Jurkat, Clone E6-1 (cell line): Measurements from ENCODE around the gene ABCC9.

ENCODE experiments used
- DNase-seq: peaks from one replicate; pipeline ENCODE4 v3.0.0-alpha.2; 2011; ENCODE audit warnings: low read depth, low spot score
- H3K4me3 ChIP-seq: 2 replicates; pipeline ENCODE4 v1.5.1; 2011; ENCODE audit warnings: mild to moderate bottlenecking, low read length, control low read depth, moderate library complexity

ABCC9 gene

DNA sequence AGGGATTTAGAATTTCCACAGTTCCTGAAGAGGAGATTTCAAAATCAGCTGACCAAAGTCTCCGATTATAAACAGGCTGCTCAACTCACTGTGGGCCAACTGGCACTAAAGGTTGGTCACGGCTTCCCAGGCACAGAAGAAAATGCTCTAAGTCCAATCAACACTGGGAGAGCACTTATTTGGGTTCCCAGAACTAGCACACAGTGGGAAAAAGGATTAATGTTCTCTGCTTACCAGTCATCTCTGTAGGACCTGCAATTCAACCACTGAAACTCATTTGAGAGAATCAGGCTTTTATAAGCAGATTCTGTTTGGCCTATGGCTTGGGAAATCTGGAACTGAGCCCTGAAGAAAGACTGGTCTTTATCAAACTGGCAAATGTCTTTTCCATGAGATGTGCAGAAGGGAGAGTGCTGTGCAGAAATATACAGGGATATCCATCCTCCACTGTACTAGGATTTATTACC, 49.4 kb downstream of the ABCC9 start:
- no peak for DNase-seq
- no peak overlapping the region for H3K4me3 ChIP-seq

DNA sequence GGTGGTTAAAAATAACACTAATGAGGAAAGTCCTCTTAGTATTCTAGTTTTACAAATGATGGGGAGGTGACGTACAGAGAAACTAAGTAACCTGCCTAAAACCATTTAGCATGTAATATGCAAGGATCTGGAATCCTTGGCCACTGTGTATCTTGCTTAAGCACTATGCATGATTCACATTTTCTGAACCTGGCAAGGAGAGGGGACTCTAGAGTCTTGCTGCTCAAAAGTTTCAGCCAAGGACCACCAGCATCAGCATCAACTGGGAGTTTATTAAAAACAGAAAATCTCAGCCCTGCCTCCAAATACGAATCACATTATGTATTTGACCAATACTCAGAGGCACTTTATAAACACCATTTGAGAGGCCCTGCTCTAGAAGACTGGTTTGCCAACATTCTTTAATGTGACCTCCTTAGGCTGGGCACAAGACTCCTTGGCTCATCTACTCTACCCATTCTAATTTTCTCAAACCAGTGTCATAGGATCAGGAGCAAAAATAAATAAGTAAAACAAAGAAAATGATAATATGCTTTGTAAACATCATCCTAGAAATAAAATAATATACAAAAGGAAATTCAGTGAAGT, 52.9 kb downstream of the ABCC9 start:
- no peak for DNase-seq
- H3K4me3 ChIP-seq, result no peak overlapping the region

DNA sequence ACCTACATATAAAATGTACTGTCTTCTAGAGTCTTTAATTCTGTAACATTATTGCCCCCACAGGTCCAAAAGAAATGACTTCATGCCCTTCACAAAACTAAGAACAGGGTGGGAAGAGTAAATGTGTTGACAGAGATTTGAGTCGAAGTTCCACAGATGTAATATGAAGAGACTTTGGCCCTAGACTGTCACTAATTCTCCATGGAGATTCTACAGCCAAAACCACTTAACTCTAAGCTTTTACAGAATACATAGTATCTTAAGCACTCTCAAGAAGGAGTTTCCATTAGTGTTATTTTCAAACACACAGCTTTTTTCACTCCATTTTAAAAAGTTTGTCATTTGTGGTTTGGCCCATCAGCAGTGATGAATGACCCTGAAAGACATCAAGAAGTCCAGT, 56.3 kb downstream of the ABCC9 start:
- no peak for DNase-seq
- no peak overlapping the region for H3K4me3 ChIP-seq

DNA sequence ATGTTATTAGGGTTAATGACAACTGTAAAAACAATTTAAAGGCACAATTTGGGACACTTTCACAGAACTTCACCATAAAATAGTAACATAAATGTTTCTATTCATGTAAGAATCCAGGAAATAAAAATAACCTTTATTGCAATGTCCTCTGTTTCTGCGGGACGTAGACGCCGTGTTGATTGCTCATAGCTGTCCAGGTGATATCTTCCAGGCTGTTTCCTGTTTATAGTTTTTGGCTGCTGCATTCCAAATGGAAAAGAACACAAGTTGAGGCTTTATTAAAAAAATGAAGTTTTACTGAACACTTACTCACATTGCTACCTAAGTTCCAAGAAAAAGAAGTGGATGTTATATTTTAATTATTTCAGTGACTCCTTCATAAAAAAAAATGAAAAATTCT, 58.6 kb downstream of the ABCC9 start:
- no peak for DNase-seq
- H3K4me3 ChIP-seq, result no peak overlapping the region

DNA sequence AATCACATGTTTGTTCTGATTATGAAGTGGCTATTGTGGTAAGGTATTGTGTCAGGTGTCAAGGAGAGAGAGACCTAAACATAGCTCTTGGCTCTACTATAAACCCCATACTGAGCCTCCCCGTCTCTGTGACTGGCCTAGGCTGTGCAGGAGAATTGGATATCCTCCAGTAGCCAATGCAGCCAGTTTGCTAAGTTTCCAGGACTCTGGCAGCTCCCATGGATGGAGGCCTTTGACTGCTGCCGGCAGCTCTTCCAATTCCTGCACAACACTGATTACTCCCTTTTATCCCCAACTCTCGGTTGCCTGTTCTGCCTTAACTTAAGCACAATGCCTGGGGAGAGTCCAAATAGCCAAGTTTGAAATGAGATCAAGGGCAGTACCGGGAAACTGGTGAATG, 59.3 kb downstream of the ABCC9 start:
- H3K4me3 ChIP-seq, result no peak overlapping the region
- no peak for DNase-seq

DNA sequence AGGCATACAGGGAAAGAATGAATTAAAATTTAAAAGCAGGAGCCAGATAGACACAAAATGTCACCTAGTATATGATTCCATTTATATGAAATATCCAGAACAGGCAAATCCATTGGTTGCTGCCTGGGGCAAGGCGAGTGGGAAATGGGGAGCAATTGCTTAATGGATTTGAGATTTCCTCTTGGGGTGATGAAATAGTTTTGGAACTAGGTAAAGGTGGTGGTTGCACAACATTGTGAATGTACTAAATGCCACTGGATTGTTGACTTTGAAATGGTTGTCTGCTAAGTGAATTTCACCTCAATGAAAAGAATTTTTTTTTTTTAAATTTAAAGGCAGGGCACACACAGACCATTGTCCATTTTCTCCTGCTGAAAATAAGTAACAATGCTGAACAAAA, 61.9 kb downstream of the ABCC9 start:
- no peak overlapping the region for H3K4me3 ChIP-seq
- no peak for DNase-seq

DNA sequence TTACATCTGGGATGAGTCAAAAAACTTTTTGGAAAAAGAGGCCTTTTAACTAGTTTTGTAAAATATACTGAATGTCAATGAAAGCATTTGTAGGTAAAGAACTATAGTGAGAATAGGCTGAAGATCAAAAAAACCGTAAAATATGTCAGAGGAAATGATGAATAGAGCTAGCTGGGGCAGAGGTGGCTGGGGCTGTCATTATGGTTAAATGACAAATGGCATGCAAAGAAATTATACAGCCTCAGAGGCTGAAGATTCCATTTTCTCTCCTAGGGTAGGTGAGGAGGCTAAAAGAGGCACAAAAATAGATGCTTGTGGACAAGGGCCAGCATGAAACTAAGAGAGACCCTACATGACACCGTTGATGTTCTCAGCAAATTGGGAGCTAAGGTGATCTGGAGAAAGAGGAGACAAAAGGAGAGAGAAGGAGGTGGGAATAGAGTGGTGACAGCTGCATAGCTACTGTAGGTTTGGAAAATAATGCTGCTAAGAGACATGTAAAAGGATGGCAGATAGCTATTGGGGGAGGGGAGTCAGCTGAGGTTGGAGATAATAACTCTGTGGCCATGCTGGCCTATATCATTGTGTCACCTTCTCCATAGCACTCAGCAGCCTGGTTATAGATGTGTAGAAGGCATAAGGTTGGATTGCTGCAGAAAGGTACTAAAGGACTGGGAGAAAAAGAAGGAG, 63.8 kb downstream of the ABCC9 start:
- H3K4me3 ChIP-seq, result no peak overlapping the region
- no peak for DNase-seq

DNA sequence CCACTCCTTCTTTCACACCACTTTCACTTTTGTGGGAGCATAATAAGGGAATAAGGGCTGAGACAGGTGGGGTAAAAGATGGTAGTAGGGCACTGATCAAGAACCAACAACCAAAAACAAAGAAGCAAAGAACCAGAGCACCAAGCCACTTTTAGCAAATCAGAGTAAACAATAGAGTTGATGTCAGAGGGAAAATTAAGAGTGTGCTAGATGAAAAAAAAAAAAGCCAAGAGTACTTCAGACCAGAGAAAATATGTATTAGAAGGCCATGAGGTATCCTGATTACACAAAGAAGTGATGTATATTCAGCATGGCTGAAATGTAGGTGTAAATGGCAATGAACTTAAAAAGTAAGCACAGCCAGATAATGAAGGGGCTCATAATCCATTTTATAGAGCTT, 75.4 kb downstream of the ABCC9 start:
- no peak for DNase-seq
- no peak overlapping the region for H3K4me3 ChIP-seq

DNA sequence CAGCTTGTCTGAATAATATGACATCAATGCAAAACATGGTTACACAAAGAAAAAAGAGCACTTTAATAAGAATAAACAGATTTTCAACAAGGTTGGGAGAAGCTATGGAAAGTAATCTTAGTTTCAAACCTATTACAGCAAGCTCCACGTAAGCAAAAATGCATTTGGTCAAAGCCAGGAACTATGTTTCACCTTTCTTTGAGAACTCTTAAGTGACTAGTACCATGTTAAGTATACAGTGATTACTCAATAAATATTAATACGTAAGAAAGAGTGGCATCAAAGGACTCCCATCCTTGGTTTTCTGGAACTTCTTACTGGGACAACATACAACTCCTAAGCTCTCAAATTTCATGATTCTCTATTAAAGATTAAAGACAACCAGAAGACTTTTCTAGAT, 80.7 kb downstream of the ABCC9 start:
- no peak overlapping the region for H3K4me3 ChIP-seq
- no peak for DNase-seq

DNA sequence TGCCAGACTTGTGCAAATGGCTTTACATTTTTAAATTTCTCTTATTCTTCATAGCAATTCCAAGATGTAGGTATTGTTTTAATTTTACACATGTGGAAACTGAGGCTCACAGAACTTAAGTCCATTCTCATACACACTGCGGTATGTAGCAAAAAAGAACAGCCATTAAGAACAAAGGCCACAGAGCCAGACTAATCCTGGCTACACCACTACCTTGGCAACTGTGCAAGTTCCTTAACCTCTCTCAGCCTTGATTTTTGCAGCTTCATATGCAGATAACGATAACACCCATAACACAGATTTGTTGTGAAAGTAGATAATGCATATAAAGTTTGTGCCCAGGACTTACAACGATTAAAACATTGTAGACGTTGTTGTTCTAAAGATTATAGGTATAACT, 81.1 kb downstream of the ABCC9 start:
- DNase-seq, result no peak
- no peak overlapping the region for H3K4me3 ChIP-seq

DNA sequence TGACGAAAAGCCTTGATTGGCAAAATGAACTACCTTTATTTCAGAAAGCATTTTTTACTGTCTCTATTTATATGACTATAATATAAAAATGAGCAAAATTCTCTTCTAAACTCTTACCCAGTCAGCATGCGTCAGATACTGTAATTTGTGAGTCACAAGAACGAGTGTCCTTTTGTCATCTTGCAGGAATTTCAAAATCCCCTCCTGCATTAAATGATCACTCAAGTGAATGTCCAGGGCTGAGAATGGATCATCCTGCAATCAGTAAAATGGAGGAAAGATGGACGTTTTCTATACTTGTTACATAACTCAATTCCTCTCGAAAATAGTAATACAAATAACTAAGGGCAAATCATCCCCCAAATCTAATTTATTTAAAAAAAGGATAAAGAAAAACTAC, 89.0 kb downstream of the ABCC9 start:
- no peak overlapping the region for H3K4me3 ChIP-seq

DNA sequence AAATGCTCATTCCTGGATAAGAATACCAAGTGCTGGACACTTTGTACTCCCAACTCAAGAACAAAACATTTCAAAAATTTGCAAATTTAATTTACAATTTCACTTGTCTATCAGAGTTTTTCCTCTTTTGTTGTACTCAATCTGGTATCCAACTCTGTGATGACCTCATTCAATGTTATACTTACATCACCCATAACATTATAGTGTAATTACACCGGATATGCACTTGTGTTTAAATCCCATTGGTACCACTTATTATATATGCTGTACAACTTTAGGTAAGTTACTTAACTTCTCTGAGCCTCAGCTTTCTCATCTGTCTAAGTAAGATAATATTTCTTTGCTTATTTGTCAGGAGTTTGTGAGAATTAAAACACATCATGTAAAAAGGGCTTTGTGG, 90.1 kb downstream of the ABCC9 start:
- H3K4me3 ChIP-seq, result no peak overlapping the region
- no peak for DNase-seq

More for the DNA sequence above, 89.0 kb downstream of the ABCC9 start:
- no peak for DNase-seq

DNA sequence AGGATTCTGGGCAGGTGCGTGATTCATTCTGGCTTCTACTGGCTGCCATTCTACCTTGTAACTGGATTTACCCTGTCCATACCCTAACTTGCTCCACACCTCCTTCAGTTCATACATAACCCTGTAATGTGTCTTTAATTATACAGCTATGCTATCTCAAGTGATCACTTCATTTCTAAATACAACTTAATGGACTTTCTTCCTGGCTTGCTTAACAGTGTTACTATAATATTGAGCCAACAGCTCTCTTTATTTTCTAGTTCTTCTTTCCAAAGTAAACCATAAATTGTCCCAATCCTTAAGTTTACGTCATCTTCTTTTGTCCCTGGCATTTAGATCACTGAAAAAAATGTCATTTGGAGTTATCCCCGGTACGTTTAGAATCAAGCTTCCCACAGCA, 90.8 kb downstream of the ABCC9 start:
- H3K4me3 ChIP-seq, result no peak overlapping the region
- DNase-seq, result no peak

DNA sequence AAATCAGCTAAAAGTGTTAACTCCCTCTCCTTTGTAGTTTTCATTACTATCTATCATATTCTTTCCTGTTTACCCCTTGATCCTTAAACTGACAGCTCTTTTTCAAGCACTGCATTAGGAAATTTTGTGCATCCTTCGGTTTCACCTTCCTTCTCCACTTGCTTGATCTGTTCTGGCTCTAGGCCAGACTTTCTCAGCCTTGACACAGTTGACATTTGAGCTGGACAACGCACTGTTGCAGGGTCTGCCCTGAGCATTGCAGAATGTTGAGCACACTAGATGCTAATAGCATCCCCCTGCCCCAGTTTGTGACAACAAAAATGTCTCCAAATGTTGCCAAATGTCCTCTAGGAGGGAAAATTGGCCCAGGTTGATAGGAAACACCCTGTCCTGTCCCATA, 91.3 kb downstream of the ABCC9 start:
- no peak for DNase-seq
- H3K4me3 ChIP-seq, result no peak overlapping the region

DNA sequence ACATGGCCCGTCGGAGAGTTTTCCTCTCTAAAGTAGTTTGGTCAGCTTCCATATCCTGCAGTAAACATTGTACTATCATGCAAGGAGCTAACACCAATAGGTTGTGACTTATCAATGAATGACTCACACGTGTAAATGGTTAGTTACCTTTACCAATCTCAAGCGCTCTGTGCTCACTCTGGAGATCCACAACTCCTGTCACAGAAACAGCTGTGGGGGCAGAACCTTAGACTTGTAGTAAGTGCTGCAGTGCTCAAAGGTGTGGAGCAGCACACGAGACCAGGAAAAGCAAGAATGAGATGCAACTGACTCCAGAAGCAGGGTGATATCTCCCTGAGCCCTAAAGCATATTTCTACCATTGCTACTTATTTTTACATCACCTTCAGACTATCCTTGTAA, 93.0 kb downstream of the ABCC9 start:
- no peak overlapping the region for H3K4me3 ChIP-seq
- DNase-seq, result no peak

DNA sequence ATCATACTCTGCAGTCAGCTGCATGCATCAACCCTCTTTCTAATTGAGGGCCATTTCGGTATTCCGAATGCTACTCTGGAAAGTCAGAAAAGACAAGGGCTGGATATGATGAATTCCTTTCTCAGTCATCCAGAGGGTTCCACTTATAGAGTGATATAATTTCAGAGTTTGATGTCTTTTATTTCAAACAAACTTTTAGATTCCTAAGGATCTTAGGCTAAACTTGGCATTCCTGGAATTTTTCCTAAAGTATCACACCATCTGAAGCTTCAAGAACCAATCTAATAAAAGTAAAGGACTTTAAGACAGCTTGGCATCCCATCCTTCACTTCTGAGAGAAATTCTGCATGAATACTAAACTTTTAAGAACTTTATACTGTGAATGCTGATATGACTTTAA, 97.4 kb downstream of the ABCC9 start:
- no peak overlapping the region for H3K4me3 ChIP-seq
- no peak for DNase-seq

DNA sequence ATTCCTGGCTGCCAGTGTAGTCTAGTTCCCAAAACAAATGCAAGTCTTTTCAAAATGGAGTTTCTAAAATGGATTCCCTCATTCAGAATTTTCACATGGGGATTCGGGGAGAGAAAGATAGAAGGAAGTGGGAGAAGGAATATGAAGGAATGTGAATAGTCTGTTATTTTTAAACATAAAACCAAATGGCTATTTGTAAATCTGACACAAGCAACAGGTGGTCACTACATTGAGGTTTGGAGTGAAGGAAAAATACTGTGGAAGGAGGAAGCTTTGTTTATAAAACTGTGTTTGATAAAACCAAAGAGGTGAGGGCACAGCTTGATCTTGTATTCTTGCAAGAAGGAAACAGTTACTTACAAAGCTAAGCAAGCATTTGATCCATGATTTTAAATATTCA, 101.5 kb downstream of the ABCC9 start:
- DNase-seq, result no peak
- H3K4me3 ChIP-seq, result no peak overlapping the region

DNA sequence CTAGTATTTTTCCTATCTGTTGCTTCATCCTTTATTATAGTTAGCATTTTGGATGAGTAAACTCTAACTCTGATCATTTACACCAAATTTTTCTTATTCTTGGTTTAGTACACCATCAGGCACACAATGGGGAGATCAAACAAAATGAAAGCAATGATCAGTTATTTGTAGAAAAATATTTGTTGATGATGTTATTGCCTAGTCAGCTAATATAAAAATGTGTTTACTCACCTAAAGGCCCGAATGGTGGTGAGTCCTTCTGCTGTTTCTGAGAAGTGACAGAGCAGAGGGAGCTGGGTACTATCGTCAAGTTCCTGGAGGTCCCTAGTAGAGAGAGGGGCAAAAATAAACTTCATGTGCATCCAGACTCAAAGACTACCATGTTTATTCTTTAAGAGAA, 103.4 kb downstream of the ABCC9 start:
- no peak for DNase-seq
- H3K4me3 ChIP-seq, result no peak overlapping the region

DNA sequence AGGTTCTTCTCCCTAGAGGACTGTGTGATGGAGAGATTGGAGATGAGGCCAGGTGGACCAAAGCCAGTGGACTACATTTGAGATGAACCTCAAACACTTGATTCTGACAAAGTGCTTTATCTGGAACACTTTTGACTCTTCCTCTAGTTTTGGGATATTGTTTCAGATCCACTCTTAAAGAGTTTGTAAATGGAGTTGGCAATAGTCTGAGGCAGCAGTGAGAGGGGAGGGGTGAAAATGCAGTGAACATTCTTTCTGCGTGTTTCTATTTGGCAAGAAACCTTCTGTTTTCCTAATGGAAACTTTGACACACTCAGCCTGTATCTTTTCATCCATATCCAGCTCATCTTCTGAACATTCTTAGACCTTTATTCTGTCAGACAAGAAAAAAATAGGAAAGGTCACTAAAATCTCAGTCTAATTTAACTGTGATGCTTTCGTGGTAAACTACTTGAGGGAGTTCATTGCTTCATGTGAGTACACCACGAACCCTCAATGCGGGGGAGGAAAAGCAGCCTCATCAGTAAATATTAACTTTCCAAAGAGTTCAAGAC, 109.4 kb downstream of the ABCC9 start:
- H3K4me3 ChIP-seq, result no peak overlapping the region
- DNase-seq, result no peak

DNA sequence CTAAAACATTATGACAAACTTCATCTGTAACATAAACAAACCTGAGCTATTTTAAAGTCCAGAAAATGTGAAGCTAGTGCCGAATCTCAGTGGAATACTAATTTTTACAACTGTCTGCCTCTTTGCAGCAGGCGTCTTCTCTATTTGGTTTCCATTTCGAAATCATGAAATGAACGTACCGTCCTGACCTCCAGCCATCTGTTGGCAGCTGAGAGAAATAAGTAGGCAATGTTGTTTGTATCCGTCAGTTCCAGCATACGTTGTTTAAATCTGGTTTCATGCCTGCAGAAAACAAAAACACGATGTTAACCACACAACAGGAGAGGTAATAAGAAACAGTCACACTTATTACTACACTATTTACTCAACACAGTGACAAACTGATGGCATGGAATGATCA, 112.4 kb downstream of the ABCC9 start:
- no peak for DNase-seq
- H3K4me3 ChIP-seq, result no peak overlapping the region
